Measurements from ENCODE around the gene GLG1.

The GLG1 gene

GRCh38 chr16:74608381-74608780 is 1.5 kb upstream of the GLG1 start:
- DNase-seq = no peak

GRCh38 chr16:74607962-74608356 is 1.0 kb upstream of the GLG1 start:
- no peak for DNase-seq

- no peak for DNase-seq
Observed at GRCh38 chr16:74607310-74607961, 522 bp upstream of the GLG1 start.

- DNase-seq = no peak
Observed at GRCh38 chr16:74605746-74606520, 981 bp downstream of the GLG1 start.

GRCh38 chr16:74605332-74605731 is 1.6 kb downstream of the GLG1 start:
- DNase-seq = no peak

GRCh38 chr16:74603848-74604247 is 3.1 kb downstream of the GLG1 start:
- DNase-seq = no peak

- DNase-seq = peak; percentile 69
Observed at GRCh38 chr16:74601126-74601871, 5.6 kb downstream of the GLG1 start.

- no peak for DNase-seq
Observed at GRCh38 chr16:74596586-74596985, 10.3 kb downstream of the GLG1 start.

- DNase-seq = no peak
Observed at GRCh38 chr16:74592847-74593246, 14.1 kb downstream of the GLG1 start.

- no peak for DNase-seq
Observed at GRCh38 chr16:74591876-74592650, 14.9 kb downstream of the GLG1 start.

GRCh38 chr16:74586948-74587347 is 20.0 kb downstream of the GLG1 start:
- no peak for DNase-seq

GRCh38 chr16:74585846-74586443 is 21.0 kb downstream of the GLG1 start:
- no peak for DNase-seq

GRCh38 chr16:74583926-74584666 is 22.8 kb downstream of the GLG1 start:
- no peak for DNase-seq

- no peak for DNase-seq
Observed at GRCh38 chr16:74582970-74583369, 23.9 kb downstream of the GLG1 start.

- no peak for DNase-seq
Observed at GRCh38 chr16:74580833-74581232, 26.1 kb downstream of the GLG1 start.

- no peak for DNase-seq
Observed at GRCh38 chr16:74578838-74579237, 28.1 kb downstream of the GLG1 start.

GRCh38 chr16:74578433-74578832 is 28.5 kb downstream of the GLG1 start:
- no peak for DNase-seq

- DNase-seq = no peak
Observed at GRCh38 chr16:74577882-74578366, 29.0 kb downstream of the GLG1 start.

GRCh38 chr16:74575807-74576643 is 30.9 kb downstream of the GLG1 start:
- DNase-seq = no peak

- DNase-seq = no peak
Observed at GRCh38 chr16:74575175-74575806, 31.6 kb downstream of the GLG1 start.

All from activated gamma-delta T cell treated with Interleukin-2 at 50 U/mL for 16 hours (primary cell).